ENCODE data around the gene GJA10.
"Not testable (repeated sequence)": the region's sequence is repeated elsewhere in the genome, so short reads cannot be mapped to it uniquely, and the experiment has no call there.

The GJA10 gene

DNA sequence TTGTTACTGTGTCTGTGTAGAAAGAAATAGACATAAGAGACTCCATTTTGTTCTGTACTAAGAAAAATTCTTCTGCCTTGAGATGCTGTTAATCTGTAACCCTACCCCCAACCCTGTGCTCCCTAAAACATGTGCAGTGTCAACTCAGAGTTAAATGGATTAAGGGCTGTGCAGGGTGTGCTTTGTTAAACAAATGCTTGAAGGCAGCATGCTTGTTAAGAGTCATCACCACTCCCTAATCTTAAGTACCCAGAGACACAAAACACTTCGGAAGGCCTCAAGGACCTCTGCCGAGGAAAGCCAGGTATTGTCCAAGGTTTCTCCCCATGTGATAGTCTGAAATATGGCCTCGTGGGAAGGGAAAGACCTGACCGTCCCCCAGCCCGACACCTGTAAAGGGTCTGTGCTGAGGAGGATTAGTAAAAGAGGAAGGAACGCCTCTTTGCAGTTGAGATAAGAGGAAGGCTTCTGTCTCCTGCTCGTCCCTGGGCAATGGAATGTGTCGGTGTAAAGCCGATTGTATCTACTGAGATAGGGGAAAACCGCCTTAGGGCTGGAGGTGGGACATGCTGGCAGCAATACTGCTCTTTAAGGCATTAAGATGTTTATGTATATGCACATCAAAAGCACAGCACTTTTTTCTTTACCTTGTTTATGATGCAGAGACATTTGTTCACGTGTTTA lies 3.3 kb upstream of the GJA10 start:
- DNase-seq (ENCODE audit: low spot score in 2 of 2); ATAC-seq (ENCODE audit: low read depth); H3K4me3 Mint-ChIP-seq; H3K27ac Mint-ChIP-seq; H3K4me1 Mint-ChIP-seq; H3K36me3 Mint-ChIP-seq; H3K9me3 Mint-ChIP-seq: not testable (repeated sequence)
- peaks cover 18% of the 10 kb centered on the region for H3K27me3 Mint-ChIP-seq

DNA sequence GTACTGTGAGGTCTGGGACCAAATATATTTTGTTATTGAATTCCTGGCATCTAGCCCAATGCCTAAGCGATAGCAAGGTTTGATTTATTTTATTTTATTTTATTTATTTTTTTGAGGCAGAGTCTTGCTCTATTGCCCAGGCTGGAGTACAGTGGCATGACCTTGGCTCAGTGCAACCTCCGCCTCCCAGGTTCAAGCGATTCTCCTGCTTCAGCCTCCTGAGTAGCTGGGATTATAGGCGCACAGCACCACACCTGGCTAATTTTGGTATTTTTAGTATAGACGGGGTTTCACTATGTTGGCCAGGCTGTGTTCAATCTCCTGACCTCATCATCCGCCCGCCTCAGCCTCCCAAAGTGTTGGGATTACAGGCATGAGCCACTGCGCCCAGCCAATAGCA lies 1.7 kb upstream of the GJA10 start:
- peaks cover 25% of the 10 kb centered on the region for H3K27me3 Mint-ChIP-seq

DNA sequence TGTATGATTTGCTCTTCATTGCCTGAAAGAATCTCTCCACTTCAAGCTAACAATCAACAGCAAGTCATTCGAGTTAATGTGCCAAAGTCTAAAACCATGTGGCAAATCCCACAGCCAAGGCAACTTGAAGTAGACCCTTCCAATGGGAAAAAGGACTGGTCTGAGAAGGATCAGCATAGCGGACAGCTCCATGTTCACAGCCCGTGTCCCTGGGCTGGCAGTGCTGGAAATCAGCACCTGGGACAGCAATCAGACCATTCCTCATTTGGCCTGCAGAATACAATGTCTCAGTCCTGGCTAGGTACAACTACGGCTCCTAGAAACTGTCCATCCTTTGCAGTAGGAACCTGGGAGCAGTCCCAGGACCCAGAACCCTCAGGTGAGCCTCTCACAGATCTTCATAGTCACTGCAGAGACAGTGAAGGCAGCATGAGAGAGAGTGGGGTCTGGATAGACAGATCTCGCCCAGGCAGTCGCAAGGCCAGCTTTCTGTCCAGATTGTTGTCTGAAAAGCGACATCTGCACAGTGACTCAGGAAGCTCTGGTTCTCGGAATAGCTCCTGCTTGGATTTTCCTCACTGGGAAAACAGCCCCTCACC lies 1.1 kb downstream of the GJA10 start:
- Mint-ChIP-seq H3K4me1 (peaks cover 8% of the 10 kb centered on the region), H3K27me3 (peaks cover 26% of the 10 kb centered on the region), H3K27ac (no peak overlapping the region), H3K4me3 (no peak overlapping the region), H3K36me3 (no peaks in the 10 kb centered on the region), H3K9me3 (no peaks in the 10 kb centered on the region)
- DNase-seq (ENCODE audit: low spot score in 2 of 2), result no peak
- ATAC-seq (ENCODE audit: low read depth), result no peak

More for the DNA sequence above, 1.7 kb upstream of the GJA10 start:
- not testable (repeated sequence) for H3K36me3 Mint-ChIP-seq; H3K4me3 Mint-ChIP-seq; DNase-seq (ENCODE audit: low spot score in 2 of 2); ATAC-seq (ENCODE audit: low read depth); H3K4me1 Mint-ChIP-seq; H3K9me3 Mint-ChIP-seq; H3K27ac Mint-ChIP-seq

DNA sequence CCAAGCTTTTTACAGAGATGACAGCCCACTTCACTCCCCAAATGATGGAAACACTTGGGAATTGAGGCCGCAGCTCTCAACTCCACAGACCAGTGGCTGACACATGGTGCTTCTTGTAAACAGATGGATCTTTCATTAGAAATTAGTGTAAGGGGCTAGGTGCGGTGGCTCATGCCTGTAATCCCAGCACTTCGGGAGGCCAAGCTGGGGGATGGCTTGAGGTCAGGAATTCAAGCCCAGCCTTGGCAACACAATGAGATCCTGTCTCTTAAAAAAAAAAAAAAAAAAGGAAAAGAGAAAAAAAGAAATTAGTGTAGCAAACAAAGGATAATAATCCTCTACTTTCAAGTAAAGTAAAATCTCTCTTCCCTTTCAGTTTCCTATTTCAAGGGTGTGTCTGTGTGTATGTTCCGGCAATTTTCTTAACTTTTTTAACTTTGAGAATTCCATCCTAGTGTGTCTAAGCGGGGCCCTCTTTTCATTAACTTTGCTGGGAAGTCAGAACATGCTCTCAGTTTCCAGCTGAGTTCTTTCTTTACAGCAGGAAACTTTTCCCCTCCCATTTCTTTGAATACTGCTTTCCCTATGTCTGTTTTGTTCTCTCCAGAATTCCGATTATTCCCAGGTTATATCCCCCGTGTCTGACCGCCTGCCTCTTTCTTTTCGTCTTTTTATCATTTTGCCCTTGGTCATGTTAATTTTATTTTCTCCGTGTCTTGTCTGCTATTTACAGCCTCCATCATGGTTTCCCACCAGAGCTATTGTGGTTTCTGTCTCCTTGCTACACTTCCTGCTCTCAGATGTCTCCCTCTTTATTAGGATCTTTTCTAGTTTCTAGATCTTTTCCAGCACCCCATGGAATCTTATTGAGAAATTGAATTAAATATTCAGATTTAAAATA lies 16.0 kb downstream of the GJA10 start:
- H3K4me1 Mint-ChIP-seq; H3K36me3 Mint-ChIP-seq; H3K4me3 Mint-ChIP-seq; ATAC-seq (ENCODE audit: low read depth); H3K27me3 Mint-ChIP-seq; H3K27ac Mint-ChIP-seq; DNase-seq (ENCODE audit: low spot score in 2 of 2); H3K9me3 Mint-ChIP-seq: not testable (repeated sequence)

DNA sequence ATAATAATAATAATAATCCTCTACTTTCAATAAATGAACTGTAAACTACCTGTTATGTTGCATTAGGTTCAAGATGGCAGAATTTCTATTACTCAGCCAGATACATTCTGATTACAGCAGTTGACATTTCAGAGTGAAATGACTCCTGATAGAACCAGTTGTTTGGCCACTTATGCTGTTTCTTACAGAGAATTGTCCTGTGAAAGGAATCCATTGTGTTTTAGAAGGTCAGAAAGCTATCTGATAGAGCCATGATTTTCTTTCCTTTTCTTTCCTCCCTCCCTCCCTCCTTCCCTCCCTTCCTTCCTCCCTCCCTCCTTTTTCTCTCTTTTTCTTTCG lies 16.6 kb downstream of the GJA10 start:
- Mint-ChIP-seq H3K36me3 (peaks cover 10% of the 10 kb centered on the region), H3K4me1 (no peaks in the 10 kb centered on the region), H3K27me3 (peaks cover 5% of the 10 kb centered on the region), H3K4me3 (no peak overlapping the region), H3K9me3 (peaks cover 10% of the 10 kb centered on the region), H3K27ac (no peak overlapping the region)
- DNase-seq (ENCODE audit: low spot score in 2 of 2) (no peak), ATAC-seq (ENCODE audit: low read depth) (no peak)

DNA sequence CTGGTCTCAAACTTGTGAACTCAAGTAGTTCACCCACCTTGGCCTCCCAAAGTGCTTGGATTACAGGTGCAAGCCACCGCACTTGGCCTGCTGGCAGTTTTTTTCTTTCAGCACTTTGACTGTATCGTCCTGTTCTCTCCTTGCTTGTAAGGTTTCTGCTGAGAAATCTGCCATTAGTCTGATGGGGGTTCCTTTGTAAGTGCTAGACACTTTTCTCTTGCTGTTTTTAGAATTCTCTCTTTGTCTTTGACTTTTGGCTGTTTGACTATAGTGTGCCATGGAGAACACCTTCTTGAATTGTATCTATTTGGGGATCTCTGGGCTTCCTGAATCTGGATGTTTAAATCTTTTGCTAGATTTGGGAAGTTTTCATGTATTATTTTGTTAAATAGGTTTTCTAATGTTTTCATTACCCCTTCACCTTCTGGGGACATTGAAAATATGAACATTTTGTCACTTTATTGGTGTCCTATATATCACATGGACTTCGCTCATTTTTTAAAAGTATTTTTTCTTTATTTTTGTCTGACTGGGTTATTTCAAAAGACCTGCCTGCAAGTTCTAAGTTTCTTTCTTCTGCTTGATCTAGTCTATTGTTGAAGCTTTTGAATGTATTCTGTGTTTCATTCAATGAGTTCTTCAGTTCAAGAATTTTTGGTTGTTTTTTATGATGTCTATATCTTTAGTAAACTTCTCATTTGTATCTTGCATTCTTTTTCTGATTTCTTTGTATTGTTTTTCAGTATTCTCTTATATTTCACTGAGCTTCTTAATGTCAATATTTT lies 22.1 kb downstream of the GJA10 start:
- Mint-ChIP-seq H3K27me3 (peaks cover 4% of the 10 kb centered on the region), H3K4me1 (peaks cover 2% of the 10 kb centered on the region), H3K9me3 (peaks cover 14% of the 10 kb centered on the region), H3K27ac (no peak overlapping the region), H3K4me3 (no peak overlapping the region), H3K36me3 (peaks cover 9% of the 10 kb centered on the region)
- ATAC-seq (ENCODE audit: low read depth) (no peak), DNase-seq (ENCODE audit: low spot score in 2 of 2) (no peak)

DNA sequence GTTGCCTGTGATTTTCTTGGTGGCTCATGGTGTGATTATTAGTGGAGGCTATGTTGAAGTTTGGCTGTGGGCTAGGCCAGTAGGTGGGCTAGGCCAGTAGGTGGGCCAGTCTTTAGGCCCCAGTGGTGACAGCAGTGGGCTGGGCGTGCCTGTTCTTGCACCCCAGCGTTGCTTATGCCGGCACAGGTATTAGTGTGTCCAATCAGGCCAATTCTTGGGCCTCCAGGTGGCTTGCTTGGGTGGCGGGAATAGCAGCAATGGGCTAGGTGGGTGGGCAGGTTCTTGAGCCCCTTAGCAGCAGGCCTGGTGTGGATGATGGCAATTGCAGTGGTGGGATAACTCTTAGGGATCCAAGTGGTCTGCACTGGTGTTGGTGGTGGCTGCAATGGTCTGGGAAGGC lies 22.9 kb downstream of the GJA10 start:
- DNase-seq (ENCODE audit: low spot score in 2 of 2) (no peak), ATAC-seq (ENCODE audit: low read depth) (no peak)
- Mint-ChIP-seq H3K9me3 (peaks cover 14% of the 10 kb centered on the region), H3K27me3 (peaks cover 4% of the 10 kb centered on the region), H3K27ac (no peak overlapping the region), H3K4me3 (no peak overlapping the region), H3K36me3 (peaks cover 9% of the 10 kb centered on the region), H3K4me1 (peaks cover 2% of the 10 kb centered on the region)

DNA sequence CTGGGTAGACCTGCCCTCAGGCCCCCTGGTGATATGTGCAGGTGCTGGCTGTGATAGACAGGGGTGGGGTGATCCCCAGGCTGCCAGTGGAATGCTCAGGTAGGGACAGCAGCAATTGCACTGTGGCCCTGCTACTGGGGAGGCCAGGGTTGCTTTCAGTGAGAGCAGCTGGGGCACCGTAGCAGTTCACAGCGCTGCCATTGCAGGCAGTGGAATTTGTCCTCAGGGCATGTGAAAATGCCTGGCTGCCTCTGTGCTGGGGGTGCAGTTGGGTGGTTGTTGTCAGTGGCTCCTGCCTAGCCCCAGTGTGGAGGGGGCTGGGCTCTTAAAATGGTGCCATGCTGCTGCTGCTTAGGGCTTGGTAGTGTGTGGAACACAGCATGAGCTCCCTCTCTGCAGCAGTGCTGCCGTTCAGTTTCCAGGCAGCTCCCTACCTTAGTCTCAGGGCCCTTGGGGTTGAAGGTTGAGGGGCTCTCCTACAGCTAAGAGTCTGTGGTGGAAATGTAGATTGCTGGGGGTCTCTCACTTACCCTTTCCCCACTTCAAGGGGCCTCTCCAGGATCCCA lies 23.6 kb downstream of the GJA10 start:
- Mint-ChIP-seq H3K4me1 (peaks cover 2% of the 10 kb centered on the region), H3K27ac (no peak overlapping the region), H3K4me3 (no peak overlapping the region), H3K36me3 (peaks cover 9% of the 10 kb centered on the region), H3K27me3 (peaks cover 4% of the 10 kb centered on the region), H3K9me3 (peaks cover 14% of the 10 kb centered on the region)
- DNase-seq (ENCODE audit: low spot score in 2 of 2) (no peak), ATAC-seq (ENCODE audit: low read depth) (no peak)

DNA sequence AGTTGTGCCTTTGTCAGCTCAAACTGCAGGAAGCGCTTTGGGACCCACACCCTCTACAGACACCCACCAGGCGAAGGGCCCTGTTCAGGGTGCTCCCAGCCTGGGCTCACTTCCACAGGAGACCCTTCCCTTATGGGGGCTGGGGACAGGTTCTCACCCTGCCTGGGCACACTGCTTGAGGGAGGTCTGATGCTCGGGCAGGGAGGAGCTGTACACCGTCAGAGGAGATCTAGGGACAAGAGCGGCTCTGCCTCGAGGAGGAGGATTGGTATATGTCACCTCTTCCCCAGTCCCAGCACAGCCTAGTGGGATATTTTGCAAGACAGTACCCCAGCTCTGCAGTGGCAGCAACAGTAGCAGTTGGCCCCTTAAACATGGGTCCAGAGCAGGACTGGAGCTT lies 26.9 kb downstream of the GJA10 start:
- Mint-ChIP-seq H3K27ac (no peak overlapping the region), H3K9me3 (peaks cover 9% of the 10 kb centered on the region), H3K4me3 (no peak overlapping the region), H3K27me3 (no peaks in the 10 kb centered on the region), H3K4me1 (peaks cover 2% of the 10 kb centered on the region), H3K36me3 (peaks cover 5% of the 10 kb centered on the region)
- DNase-seq (ENCODE audit: low spot score in 2 of 2) (no peak), ATAC-seq (ENCODE audit: low read depth) (no peak)

DNA sequence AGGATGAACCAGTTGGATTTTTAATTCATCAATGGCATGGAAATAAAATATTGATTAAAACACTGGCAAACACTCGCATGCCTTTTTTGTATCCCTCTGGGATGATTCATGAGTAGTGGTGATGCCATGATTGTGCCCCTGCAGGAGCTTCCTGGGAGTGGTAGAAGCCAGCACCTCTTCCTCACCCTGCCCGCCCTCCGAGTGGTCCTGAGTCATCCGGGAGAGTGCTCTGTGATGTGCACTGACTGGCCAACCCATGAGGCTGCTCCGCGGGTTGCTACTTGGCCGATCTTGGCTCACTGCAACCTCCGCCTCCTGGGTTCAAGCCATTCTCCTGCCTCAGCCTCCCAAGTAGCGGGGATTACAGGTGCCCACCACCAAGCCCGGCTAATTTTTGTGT lies 27.4 kb downstream of the GJA10 start:
- H3K27me3 Mint-ChIP-seq, result no peaks in the 10 kb centered on the region
- peaks cover 2% of the 10 kb centered on the region for H3K4me1 Mint-ChIP-seq
- H3K4me3 Mint-ChIP-seq, result no peak overlapping the region
- ATAC-seq (ENCODE audit: low read depth), result no peak
- no peak for DNase-seq (ENCODE audit: low spot score in 2 of 2)
- H3K36me3 Mint-ChIP-seq, result peaks cover 4% of the 10 kb centered on the region
- H3K27ac Mint-ChIP-seq, result no peak overlapping the region
- peaks cover 6% of the 10 kb centered on the region for H3K9me3 Mint-ChIP-seq

DNA sequence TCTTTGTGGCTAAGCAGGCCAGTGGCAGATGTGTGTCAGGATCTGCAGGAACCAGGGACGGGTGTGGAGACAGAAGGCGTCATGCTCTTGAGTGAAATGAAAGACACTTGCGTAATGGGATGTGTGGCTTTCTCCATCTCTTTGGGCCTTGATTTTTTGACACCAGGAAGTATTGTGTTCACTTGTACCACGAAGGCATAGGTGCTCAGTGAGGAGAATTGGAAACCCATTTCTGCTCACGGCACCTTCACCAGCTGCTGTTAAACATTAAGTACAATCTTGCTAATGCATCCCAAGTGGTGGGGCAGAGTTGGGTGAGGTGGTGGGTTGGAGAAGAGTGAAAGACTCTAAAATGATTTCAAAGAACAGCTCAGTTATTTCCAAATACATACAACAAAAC lies 30.0 kb downstream of the GJA10 start:
- DNase-seq (ENCODE audit: low spot score in 2 of 2), result no peak
- ATAC-seq (ENCODE audit: low read depth), result no peak
- Mint-ChIP-seq H3K27me3 (no peaks in the 10 kb centered on the region), H3K4me1 (peaks cover 2% of the 10 kb centered on the region), H3K4me3 (no peak overlapping the region), H3K36me3 (peaks cover under 1% of the 10 kb centered on the region), H3K9me3 (no peaks in the 10 kb centered on the region), H3K27ac (no peak overlapping the region)

DNA sequence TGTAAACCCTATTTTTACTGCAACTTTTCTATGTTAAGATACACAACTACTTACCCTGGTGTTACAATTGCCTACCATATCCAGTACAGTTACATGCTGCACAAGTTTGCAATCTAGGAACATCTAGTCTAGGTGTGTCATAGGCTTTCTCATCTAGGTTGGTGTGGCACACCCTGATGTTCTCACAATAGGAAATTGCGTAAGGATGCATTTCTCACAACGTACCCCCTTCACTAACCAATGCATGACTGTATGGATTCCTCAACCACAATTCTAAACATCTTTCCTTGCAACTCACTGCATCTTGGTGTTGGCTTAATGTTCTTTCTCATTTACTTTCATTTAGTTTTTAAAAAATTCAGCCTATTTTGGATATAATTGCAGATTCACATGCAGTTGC lies 31.6 kb downstream of the GJA10 start:
- ATAC-seq (ENCODE audit: low read depth), result no peak
- Mint-ChIP-seq H3K27ac (no peak overlapping the region), H3K4me3 (no peak overlapping the region)

DNA sequence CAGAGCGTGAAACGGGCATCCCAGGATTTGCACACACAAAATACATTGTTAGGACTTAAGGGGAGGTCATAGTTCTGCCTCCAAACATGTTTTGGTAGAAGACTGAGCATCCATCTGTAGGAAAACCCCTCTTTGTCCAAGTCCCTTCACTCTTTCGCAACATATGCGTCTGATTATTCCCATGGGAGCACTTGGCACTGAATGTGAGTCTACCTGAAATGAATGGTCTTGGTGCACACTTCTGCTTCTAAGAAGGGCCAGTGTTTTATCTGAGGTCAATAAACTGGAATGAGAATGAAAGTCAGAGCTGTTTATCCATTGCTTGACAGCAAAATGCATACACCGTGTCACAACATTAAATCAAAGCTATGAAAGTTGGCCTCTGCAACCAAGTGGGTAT lies 33.0 kb downstream of the GJA10 start:
- Mint-ChIP-seq H3K36me3 (peaks cover 5% of the 10 kb centered on the region), H3K4me1 (peaks cover 6% of the 10 kb centered on the region), H3K27me3 (no peaks in the 10 kb centered on the region), H3K4me3 (no peak overlapping the region), H3K9me3 (no peaks in the 10 kb centered on the region), H3K27ac (no peak overlapping the region)
- ATAC-seq (ENCODE audit: low read depth) (no peak), DNase-seq (ENCODE audit: low spot score in 2 of 2) (no peak)

More for the DNA sequence above, 31.6 kb downstream of the GJA10 start:
- Mint-ChIP-seq H3K4me1 (peaks cover 8% of the 10 kb centered on the region), H3K36me3 (peaks cover 5% of the 10 kb centered on the region), H3K9me3 (no peaks in the 10 kb centered on the region), H3K27me3 (no peaks in the 10 kb centered on the region)
- DNase-seq (ENCODE audit: low spot score in 2 of 2), result no peak
